Measurements from ENCODE around the gene EXD3. TPM values are rescaled to one million over a fixed set of nuclear protein-coding genes. Genes with fewer than 3 reads are reported as not detected.

Gene EXD3
- total and polyA plus RNA-seq, 2 of the 4 experiments (the other 2 are of a cell fraction), result 1.1 to 7.4 TPM

GRCh38 chr9:137297966-137298365 is 125.0 kb downstream of the EXD3 start:
- no peak overlapping the region for H2AK9ac ChIP-seq (replicated peaks; ENCODE audit: low read depth, low read length, poor library complexity)
- H3K4me3 ChIP-seq (ENCODE audit: insufficient read depth, low read depth, low read length), result no peak overlapping the region
- H3K4me1 ChIP-seq (ENCODE audit: control insufficient read depth, insufficient read depth, low read length), result peaks cover 3% of the 10 kb centered on the region
- DNase-seq (no peak), ATAC-seq (ENCODE audit: low read depth) (no peak)
- dilution Hi-C loops (cut with HindIII; ENCODE audit: low sequenced_read_pairs, unreplicated experiment), result no loop called here
- H4K91ac ChIP-seq (ENCODE audit: insufficient read depth, low read depth, low read length), result no peak overlapping the region
- no peak overlapping the region for H3K4me2 ChIP-seq (ENCODE audit: low read depth, low read length)
- no peak overlapping the region for H3K27ac ChIP-seq (ENCODE audit: insufficient read depth, low read length)
- no peak overlapping the region for H3K18ac ChIP-seq (ENCODE audit: low read depth, low read length)
- no peak overlapping the region for H2BK20ac ChIP-seq (ENCODE audit: low read depth, low read length)
- peaks cover 5% of the 10 kb centered on the region; the same call in 1 of the 2 replicates for H3K9me3 ChIP-seq (ENCODE audit: control insufficient read depth, insufficient read depth, low read length)
- no peak overlapping the region for H2BK15ac ChIP-seq (ENCODE audit: low read depth, low read length)
- no peak for TF ChIP-seq FOS (IDR thresholded peaks at IDR 0.05; ENCODE audit: low read depth, low read length)
- no peak for TF ChIP-seq ELK1 (IDR thresholded peaks at IDR 0.05; ENCODE audit: borderline replicate concordance, low read depth, low read length)
- TF ChIP-seq RAD21 (IDR thresholded peaks at IDR 0.05; ENCODE audit: low read length), result no peak
- TF ChIP-seq CHD1 (IDR thresholded peaks at IDR 0.05; ENCODE audit: low read depth, low read length), result no peak
- TF ChIP-seq POLR2A (IDR thresholded peaks at IDR 0.05; ENCODE audit: low read depth, low read length), result no peak
- no peak for TF ChIP-seq BHLHE40 (IDR thresholded peaks at IDR 0.05; ENCODE audit: low read depth, low read length)
- no peak for TF ChIP-seq SMC3 (IDR thresholded peaks at IDR 0.05; ENCODE audit: low read depth, low read length)
- TF ChIP-seq CTCF (conservative IDR thresholded peaks at IDR 0.05; ENCODE audit: low read depth, low read length), result no peak
- no peak for TF ChIP-seq MAFK (IDR thresholded peaks at IDR 0.05; ENCODE audit: low read depth, low read length)
- no peak for TF ChIP-seq RCOR1 (IDR thresholded peaks at IDR 0.05; ENCODE audit: insufficient replicate concordance, low read length)
- TF ChIP-seq MXI1 (IDR thresholded peaks at IDR 0.05; ENCODE audit: borderline replicate concordance, low read depth, low read length), result no peak
- no peak for TF ChIP-seq NFE2L2 (IDR thresholded peaks at IDR 0.05; ENCODE audit: low read depth, low read length)
- TF ChIP-seq CEBPB (IDR thresholded peaks at IDR 0.05; ENCODE audit: low read depth, low read length), result no peak
- no peak for TF ChIP-seq USF2 (IDR thresholded peaks at IDR 0.05; ENCODE audit: low read depth, low read length)
- TF ChIP-seq MAZ (IDR thresholded peaks at IDR 0.05; ENCODE audit: borderline replicate concordance, low read depth, low read length), result no peak
- no peak for TF ChIP-seq RFX5 (IDR thresholded peaks at IDR 0.05; ENCODE audit: low read depth, low read length)
- H3K27me3 ChIP-seq (ENCODE audit: control insufficient read depth, insufficient read depth, low read length), result peaks cover 33% of the 10 kb centered on the region
- CTCF ChIA-PET, result no interaction called here
- H4K5ac ChIP-seq (ENCODE audit: low read depth, low read length), result no peak overlapping the region
- POLR2A ChIA-PET (ENCODE audit: unreplicated experiment), result no interaction called here
- BruUV-seq (replicated peaks), result no TSS peak
- H3K36me3 ChIP-seq (ENCODE audit: control insufficient read depth, insufficient read depth, low read length), result no peaks in the 10 kb centered on the region
- in situ Hi-C loops (cut with MboI; ENCODE audit: low sequenced_read_pairs), result no loop called here
- no peak overlapping the region for H2AK5ac ChIP-seq (ENCODE audit: low read depth, low read length)
- H2BK120ac ChIP-seq (ENCODE audit: low read depth, low read length), result no peak overlapping the region
- no peaks in the 10 kb centered on the region for H3K79me1 ChIP-seq (ENCODE audit: low read depth in 1 of 2, low read length in 2 of 2)
- H2AFZ ChIP-seq (replicated peaks; ENCODE audit: low read length, poor library complexity), result no peak overlapping the region
- WGBS, 2 experiments (ENCODE audit: extremely low coverage in 2 of 2, insufficient read length in 1 of 2), result 86% methylated on average over 4 of the region's 7 CpGs; no CpG with 5 or more reads in 1 of the 2 experiments
- no peak overlapping the region for H3K9ac ChIP-seq (ENCODE audit: low read depth, low read length)
- no peak overlapping the region for H3K56ac ChIP-seq (ENCODE audit: extremely low read depth, insufficient read depth, low read length)
- intact Hi-C loops (cut with micrococcal nuclease), result no loop called here
- peaks cover 4% of the 10 kb centered on the region; the same call in 1 of the 2 replicates for H4K20me1 ChIP-seq (ENCODE audit: insufficient read depth, low read length)
- no peak overlapping the region for H3K23ac ChIP-seq (ENCODE audit: low read depth, low read length)
- H3K9me1 ChIP-seq (ENCODE audit: insufficient read depth, low read length), result no peaks in the 10 kb centered on the region
- H4K8ac ChIP-seq (ENCODE audit: low read depth in 2 of 2, low read length in 2 of 2), result no peak overlapping the region
- no peak overlapping the region for H3K14ac ChIP-seq (replicated peaks; ENCODE audit: low read depth, low read length)
- no peak overlapping the region for H3K4ac ChIP-seq (ENCODE audit: low read depth, low read length)
- no peak overlapping the region for H2BK5ac ChIP-seq (ENCODE audit: low read depth, low read length, poor library complexity, severe bottlenecking)

All from IMR-90 (cell line).